Stimulated activated CD4-positive, alpha-beta T cell treated with anti-CD3 and anti-CD28 coated beads, Interleukin-1b, Interleukin-23, amount 100 ng/mL, for 24 hours (primary cell): ENCODE data around the gene SACM1L.

Experiments used
- DNase-seq, 4 experiments: peaks; one replicate each; pipeline ENCODE4 v3.0.0-alpha.2; 2020; ENCODE audit warnings: low read depth in 4 of 4, low spot score in 1 of 4

The SACM1L gene

DNA sequence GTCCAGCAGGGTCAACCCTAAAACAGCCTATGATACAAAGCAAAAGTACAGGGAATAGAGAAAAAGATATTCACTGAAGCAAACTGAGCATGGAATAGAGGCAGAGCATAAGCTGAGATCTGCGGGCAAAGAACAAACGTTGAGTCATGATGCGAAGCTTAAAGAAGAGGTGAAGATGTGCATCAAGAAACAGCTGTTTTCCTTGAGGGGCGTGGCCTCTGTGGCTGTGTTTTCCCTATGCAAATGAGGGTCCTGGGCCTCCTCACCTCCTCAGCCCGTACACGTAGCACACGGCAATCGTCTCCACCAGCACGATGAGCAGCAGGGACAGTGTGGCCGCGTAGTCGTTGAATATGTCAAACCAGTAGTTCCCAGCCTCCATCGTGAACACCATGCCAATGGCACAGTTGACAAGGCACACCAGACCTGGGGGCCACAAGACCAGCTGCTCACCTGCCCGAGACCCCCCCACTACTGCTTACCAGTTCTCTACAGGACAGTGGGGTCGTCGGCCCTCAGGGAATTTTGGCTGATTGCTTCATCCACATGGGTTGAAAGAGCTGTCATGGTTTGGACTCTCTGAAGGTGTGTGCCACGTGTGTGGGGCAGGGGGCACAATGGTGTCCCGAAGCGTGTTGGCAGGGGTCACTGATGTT lies 73.6 kb downstream of the SACM1L start:
- DNase-seq = no peak

GRCh38 chr3:45763303-45763675 lies 74.1 kb downstream of the SACM1L start:
- no peak for DNase-seq

DNA sequence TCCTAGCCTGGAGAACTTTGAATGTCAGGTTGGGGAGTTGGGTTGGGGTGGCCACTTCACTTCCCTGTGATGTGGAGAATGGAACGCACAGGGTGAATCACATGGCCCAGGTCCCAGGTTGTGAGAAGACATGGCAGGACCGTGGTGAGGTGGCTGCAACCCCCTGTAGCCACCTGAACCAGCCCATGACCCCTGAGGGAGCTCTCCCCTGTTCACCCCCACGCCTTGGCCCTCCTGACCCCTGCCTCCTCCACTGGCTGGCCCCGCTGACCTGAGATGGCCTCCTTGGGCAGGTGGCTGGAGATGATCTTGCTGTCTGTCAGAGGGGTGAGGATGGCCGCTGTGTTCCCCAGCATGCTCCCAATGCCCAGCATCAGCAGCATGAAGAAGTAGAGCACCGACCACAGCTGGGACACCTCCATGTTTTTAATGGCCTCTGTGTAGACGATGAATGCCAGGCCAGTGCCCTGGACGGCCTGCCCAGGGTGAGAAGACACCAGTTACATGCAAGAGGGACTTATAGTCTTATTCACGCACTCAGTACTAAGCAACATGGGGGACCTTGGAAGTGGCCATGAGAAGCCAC lies 76.2 kb downstream of the SACM1L start:
- DNase-seq = no peak

DNA sequence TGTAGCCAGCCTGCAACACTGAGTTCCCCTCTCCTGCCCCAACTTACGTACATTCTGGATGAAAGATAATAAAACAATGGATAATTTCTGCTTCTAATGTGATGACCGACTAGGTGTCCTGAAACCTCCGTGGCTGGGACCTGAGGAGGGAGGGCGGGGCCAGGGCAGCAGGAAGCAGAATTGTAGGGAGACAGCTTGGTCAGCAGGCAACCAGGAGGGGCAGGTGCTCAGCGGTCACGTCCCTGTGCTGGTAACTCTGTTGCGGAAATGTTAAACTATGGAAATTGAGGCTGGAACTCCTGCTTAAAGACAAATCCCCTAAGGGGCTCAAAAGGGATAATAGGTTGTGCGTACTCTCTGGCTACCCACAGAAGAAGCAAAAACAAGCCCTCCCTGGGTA lies 76.8 kb downstream of the SACM1L start:
- no peak for DNase-seq

GRCh38 chr3:45771166-45771775 lies 82.1 kb downstream of the SACM1L start:
- DNase-seq = no peak

GRCh38 chr3:45771831-45772230 lies 82.6 kb downstream of the SACM1L start:
- DNase-seq = no peak

- DNase-seq = no peak
These were observed 83.3 kb downstream of the SACM1L start for GRCh38 chr3:45772341-45773035.

- no peak for DNase-seq
These were observed 83.9 kb downstream of the SACM1L start for GRCh38 chr3:45773072-45773471.

GRCh38 chr3:45773714-45774449 lies 84.7 kb downstream of the SACM1L start:
- no peak for DNase-seq

DNA sequence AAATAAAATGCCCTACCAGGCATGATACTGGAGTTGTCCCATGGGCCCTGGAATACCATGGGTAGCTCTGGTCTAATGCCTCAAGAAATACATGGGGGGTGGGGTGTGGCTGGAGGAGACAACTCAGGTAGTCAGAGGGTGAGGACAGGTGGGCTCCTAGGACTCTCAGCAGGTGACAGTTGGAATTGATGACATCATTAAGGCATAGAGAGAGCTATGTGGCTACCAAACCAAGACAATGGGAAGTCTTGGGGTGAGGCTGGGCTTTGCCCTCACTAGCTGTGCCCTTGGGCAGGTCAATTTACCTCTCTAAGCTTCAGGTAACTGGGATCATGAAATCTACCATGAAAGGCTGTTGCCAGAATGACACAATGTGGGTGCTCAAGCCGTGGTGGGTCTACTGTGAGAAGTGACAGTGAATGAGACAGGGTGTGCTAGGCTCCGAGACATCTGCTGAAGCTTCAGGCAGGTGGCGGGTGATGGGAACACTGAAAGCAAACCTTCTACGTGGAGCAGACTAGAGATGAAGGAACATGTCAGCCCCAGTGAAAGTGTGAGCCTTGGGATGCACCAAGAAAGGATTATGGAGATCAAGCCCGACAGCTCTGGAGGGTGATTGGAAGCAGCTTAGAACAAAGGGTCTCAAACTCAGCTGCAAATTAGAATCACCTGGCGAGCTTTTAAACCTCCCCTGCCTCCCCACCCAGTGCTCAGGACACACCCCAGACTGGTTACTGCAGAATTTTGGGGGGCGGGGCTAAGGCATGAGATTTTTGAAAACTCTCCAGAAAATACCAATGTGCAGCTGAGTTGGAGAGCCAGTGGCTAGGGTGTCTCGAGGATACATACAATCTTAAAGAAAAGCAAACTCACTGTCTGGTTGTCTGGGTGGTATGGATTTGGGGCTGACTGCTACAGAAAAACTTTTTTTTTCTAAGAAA lies 85.7 kb downstream of the SACM1L start:
- DNase-seq = no peak

DNA sequence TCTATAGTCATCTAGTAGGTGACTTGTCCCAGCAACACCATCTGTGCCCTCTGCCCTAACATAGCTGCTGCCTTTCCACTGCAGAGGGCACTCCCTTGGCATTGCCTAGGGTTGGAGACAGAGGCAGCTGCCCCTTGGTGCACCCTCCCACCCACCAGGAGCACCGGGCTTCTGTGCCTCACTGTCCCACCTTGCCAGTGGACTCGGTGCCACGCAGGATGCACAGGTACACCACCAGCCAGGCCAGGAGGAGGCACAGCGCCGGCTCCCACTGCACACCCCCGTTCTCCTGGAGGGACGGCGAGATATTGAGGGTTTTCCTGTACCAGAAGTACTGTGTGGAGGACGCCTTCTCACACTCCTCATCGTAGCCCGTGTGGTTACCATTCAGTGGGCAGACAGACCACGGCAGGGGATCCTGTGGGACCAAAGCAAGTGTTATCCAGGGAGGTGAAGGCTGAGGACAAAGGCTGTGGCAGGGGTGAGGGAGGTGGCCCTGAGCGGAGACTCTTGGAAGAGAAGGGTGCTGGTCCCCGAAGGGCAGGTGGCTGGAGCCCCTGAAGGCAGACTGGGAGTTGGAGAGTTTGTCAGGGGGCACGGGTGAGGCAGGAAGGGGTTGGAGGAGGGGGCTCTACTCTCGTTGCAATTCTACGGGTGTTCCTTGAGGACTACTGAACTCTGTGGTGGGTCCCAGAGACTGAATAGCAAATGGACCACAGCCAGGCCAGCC lies 86.5 kb downstream of the SACM1L start:
- DNase-seq = no peak

GRCh38 chr3:45776301-45776595 lies 87.1 kb downstream of the SACM1L start:
- no peak for DNase-seq

DNA sequence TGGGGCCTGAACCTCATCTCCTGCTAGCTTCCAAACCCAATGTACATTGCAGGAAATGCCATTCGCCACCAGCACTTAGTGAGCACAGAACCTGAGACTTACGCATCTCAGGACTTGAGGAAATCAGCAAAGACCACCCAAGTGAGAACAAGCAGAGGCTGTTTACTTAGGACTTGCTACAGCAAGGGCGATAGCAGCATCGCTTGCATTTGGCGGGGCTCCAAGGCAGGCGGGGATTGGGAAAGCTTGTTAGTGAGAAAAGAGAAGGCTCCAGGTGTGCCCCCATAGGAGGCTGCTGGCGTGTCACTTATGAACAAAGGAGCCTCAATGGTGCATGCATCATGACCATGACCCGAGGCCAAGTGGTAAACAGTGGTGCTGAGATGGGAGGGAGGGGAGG lies 87.4 kb downstream of the SACM1L start:
- no peak for DNase-seq

GRCh38 chr3:45777111-45777745 lies 88.0 kb downstream of the SACM1L start:
- no peak for DNase-seq

GRCh38 chr3:45777746-45778386 lies 88.7 kb downstream of the SACM1L start:
- no peak for DNase-seq

- no peak for DNase-seq
These were observed 89.6 kb downstream of the SACM1L start for GRCh38 chr3:45778761-45779201.

DNA sequence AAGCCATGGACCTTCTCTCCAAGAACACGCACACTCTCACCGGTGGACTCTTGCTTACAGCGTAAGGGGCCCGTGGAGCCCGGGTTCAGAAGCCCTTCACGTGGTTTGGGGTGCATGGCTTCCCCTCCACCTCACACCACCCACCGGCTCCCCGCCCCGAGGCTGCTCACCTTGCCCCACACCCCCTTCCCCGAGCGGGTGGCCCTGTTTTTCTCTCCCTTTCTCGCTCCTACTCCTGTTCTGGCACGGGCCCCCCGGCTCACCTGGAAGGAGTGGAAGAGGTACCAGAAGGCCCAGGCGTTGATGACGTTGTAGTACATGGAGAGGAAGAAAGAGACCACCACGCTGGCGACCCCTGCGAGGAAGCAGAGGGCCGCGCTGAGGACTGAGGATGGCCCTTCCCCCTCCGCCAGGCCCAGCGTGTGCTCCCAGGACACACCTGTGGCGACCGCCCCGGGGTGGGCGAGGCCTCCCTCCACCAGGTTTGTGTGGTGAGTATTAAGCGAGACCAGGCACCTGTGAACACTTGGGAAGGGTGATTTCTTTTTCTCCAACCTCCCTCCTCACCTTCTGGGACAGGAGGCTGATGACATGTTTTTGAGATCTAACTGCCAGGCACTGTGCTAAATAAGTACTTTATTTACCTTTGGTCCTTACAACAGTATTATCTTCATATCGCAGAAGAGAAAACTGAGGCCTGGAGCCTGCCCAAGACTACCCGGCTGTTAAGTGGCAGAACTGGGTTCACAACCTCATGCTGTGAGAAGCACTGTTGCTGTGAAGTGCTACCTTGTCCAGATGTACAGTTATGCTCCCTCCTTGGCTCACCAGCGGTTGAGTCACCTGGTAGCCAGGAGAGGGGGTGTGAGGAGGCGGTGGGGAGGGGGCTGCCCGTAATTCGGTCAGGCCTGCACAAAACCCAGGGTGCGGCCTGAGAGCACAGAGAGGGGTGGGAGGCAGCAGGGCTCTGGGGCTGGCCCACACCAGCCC lies 90.8 kb downstream of the SACM1L start:
- no peak for DNase-seq

DNA sequence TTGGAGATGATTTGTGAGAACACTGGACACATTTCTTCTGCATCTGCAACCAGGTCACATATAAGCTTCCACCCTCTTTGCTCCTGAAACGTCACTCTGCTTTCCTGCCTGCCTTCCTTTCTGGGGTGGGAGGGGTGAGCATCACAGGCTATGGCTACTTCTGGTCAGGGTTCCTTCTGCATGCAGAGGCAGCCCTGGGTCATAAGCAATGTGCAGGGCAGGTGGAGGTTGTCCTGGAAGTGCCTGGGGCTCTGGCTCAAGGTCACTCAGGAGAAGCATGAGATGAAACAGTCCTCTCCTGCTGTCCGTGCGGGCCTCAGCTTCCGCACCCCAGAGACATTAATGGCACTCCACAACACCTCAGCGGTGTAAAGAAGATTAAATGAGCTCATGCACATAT lies 92.1 kb downstream of the SACM1L start:
- no peak for DNase-seq
